HepG2 (cell line): ENCODE measurements around the gene ST6GALNAC4. TPM values are rescaled to one million over a fixed set of nuclear protein-coding genes. Genes with fewer than 3 reads are reported as not detected.

Experiments
- IRF2 ChIP-seq: IDR thresholded peaks from 2 replicates; pipeline ENCODE4 v1.6.1; 2018; ENCODE audit warnings: missing genetic modification reagents, missing compliant biosample characterization
- ISX ChIP-seq: sonication (generic); formaldehyde crosslinking; conservative IDR thresholded peaks from 2 replicates; pipeline ENCODE4 v1.5.0; 2020; ENCODE audit warnings: missing genetic modification reagents
- KAT8 ChIP-seq: IDR thresholded peaks from 2 replicates; pipeline ENCODE4 v1.6.1; 2016; ENCODE audit warnings: missing genetic modification reagents, missing compliant biosample characterization
- MEF2D ChIP-seq: sonication (generic); formaldehyde crosslinking; IDR thresholded peaks from 2 replicates; pipeline ENCODE4 v1.5.1; 2020; ENCODE audit warnings: mild to moderate bottlenecking, missing genetic modification reagents
- PCBP1 ChIP-seq: fragments of 200-400 bp; formaldehyde crosslinking; IDR thresholded peaks from 2 replicates; pipeline ENCODE4 v1.6.1; 2017; ENCODE audit warnings: mild to moderate bottlenecking, low read depth, low read length, borderline replicate concordance
- ZFP37 ChIP-seq: sonication (generic); formaldehyde crosslinking; IDR thresholded peaks from 2 replicates; pipeline ENCODE4 v1.4.0; 2020; ENCODE audit warnings: missing genetic modification reagents, borderline replicate concordance
- ZNF484 ChIP-seq: sonication (generic); formaldehyde crosslinking; IDR thresholded peaks from 2 replicates; pipeline ENCODE4 v1.5.1; 2020; ENCODE audit warnings: mild to moderate bottlenecking, low read depth, missing genetic modification reagents, borderline replicate concordance
- ZNF530 ChIP-seq: sonication (generic); formaldehyde crosslinking; IDR thresholded peaks from 2 replicates; pipeline ENCODE4 v1.5.0; 2020; ENCODE audit warnings: low read depth, mild to moderate bottlenecking, missing genetic modification reagents
- polyA plus RNA-seq, 8 experiments: library from polyadenylated mRNA; depleted of rRNA in 3 of 8; stranded (reverse) in 7 of 8; unstranded in 1 of 8; fragments of >200 nt; fragmentation: Illumina TruSeq in 4 of 8; extraction: Trizol in 4 of 8; gene quantifications; 2 replicates each; pipeline versions ENCODE4 v1.2.1 to v1.2.3, GENCODE V29; 2011 to 2016; ENCODE audit warnings: low read depth in 4 of 8, missing spikeins in 1 of 8, mixed read lengths in 1 of 8; ENCODE audit not compliant: insufficient read depth in 1 of 8
- total RNA-seq, 5 experiments: library from RNA; depleted of rRNA; stranded (reverse); fragments of >200 nt; fragmentation: Illumina TruSeq; extraction: Trizol; gene quantifications; 2 replicates each; pipeline ENCODE4 v1.2.3, GENCODE V29; 2016; ENCODE audit warnings: low read depth in 1 of 5
- TF ChIP-seq, protein P1 (sequence below): sonication (generic); formaldehyde crosslinking; IDR thresholded peaks from 2 replicates; pipeline ENCODE4 v1.5.0; 2020; ENCODE audit warnings: mild to moderate bottlenecking, missing genetic modification reagents, borderline replicate concordance
- TF ChIP-seq, protein P2 (sequence below): sonication (generic); formaldehyde crosslinking; IDR thresholded peaks from 2 replicates; pipeline ENCODE4 v1.5.1; 2020; ENCODE audit warnings: mild to moderate bottlenecking, missing genetic modification reagents, borderline replicate concordance
- TF ChIP-seq, protein P3 (sequence below): sonication (generic); formaldehyde crosslinking; IDR thresholded peaks from 2 replicates; pipeline ENCODE4 v1.5.0; 2020; ENCODE audit warnings: missing genetic modification reagents
- TF ChIP-seq, protein P4 (sequence below): IDR thresholded peaks from 2 replicates; pipeline ENCODE4 v1.6.1; 2016; ENCODE audit warnings: mild to moderate bottlenecking, missing biosample characterization, missing genetic modification reagents
- TF ChIP-seq, protein P5 (sequence below): sonication (generic); formaldehyde crosslinking; conservative IDR thresholded peaks from 2 replicates; pipeline ENCODE4 v1.8.1; 2023; ENCODE audit warnings: missing genetic modification reagents

Gene ST6GALNAC4
- total and polyA plus RNA-seq, 2 of the 13 experiments (the other 11 are each of a cell fraction or from before 2014, with no cell fraction given), result 18.8 to 27.7 TPM

DNA sequence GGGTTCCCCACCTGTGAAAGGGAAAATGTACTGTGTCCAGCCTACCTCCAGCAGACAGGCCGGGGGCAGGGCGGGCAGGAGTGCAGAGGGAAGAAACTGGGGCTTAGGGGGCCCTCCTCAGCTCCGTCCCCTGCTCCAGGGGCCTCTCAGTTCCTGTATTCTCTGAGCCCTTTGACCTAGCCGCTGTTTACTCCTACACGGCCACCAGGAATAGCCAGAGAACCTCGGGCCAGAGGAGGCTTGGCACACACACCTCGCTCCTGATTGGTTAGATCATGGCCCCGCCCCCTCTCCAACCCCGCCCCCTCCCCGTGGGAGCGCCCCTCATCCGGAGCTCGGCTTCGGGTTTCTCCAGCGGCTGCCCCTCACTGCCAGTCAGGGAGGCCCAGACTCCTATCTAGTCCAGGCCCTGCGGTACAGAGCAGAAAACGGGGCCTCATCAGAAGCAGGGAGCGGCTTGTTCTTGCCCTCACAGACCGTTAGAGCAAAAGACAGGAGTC is 19.6 kb downstream of the ST6GALNAC4 start (continued):
- TF ChIP-seq, protein P1, sequence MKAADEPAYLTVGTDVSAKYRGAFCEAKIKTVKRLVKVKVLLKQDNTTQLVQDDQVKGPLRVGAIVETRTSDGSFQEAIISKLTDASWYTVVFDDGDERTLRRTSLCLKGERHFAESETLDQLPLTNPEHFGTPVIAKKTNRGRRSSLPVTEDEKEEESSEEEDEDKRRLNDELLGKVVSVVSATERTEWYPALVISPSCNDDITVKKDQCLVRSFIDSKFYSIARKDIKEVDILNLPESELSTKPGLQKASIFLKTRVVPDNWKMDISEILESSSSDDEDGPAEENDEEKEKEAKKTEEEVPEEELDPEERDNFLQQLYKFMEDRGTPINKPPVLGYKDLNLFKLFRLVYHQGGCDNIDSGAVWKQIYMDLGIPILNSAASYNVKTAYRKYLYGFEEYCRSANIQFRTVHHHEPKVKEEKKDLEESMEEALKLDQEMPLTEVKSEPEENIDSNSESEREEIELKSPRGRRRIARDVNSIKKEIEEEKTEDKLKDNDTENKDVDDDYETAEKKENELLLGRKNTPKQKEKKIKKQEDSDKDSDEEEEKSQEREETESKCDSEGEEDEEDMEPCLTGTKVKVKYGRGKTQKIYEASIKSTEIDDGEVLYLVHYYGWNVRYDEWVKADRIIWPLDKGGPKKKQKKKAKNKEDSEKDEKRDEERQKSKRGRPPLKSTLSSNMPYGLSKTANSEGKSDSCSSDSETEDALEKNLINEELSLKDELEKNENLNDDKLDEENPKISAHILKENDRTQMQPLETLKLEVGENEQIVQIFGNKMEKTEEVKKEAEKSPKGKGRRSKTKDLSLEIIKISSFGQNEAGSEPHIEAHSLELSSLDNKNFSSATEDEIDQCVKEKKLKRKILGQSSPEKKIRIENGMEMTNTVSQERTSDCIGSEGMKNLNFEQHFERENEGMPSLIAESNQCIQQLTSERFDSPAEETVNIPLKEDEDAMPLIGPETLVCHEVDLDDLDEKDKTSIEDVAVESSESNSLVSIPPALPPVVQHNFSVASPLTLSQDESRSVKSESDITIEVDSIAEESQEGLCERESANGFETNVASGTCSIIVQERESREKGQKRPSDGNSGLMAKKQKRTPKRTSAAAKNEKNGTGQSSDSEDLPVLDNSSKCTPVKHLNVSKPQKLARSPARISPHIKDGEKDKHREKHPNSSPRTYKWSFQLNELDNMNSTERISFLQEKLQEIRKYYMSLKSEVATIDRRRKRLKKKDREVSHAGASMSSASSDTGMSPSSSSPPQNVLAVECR (CRISPR knock-in tag), result peak; percentile 56; the same call in 1 of the 2 replicates
- no peak for TF ChIP-seq ZNF530 (CRISPR knock-in tag)
- TF ChIP-seq, protein P2, sequence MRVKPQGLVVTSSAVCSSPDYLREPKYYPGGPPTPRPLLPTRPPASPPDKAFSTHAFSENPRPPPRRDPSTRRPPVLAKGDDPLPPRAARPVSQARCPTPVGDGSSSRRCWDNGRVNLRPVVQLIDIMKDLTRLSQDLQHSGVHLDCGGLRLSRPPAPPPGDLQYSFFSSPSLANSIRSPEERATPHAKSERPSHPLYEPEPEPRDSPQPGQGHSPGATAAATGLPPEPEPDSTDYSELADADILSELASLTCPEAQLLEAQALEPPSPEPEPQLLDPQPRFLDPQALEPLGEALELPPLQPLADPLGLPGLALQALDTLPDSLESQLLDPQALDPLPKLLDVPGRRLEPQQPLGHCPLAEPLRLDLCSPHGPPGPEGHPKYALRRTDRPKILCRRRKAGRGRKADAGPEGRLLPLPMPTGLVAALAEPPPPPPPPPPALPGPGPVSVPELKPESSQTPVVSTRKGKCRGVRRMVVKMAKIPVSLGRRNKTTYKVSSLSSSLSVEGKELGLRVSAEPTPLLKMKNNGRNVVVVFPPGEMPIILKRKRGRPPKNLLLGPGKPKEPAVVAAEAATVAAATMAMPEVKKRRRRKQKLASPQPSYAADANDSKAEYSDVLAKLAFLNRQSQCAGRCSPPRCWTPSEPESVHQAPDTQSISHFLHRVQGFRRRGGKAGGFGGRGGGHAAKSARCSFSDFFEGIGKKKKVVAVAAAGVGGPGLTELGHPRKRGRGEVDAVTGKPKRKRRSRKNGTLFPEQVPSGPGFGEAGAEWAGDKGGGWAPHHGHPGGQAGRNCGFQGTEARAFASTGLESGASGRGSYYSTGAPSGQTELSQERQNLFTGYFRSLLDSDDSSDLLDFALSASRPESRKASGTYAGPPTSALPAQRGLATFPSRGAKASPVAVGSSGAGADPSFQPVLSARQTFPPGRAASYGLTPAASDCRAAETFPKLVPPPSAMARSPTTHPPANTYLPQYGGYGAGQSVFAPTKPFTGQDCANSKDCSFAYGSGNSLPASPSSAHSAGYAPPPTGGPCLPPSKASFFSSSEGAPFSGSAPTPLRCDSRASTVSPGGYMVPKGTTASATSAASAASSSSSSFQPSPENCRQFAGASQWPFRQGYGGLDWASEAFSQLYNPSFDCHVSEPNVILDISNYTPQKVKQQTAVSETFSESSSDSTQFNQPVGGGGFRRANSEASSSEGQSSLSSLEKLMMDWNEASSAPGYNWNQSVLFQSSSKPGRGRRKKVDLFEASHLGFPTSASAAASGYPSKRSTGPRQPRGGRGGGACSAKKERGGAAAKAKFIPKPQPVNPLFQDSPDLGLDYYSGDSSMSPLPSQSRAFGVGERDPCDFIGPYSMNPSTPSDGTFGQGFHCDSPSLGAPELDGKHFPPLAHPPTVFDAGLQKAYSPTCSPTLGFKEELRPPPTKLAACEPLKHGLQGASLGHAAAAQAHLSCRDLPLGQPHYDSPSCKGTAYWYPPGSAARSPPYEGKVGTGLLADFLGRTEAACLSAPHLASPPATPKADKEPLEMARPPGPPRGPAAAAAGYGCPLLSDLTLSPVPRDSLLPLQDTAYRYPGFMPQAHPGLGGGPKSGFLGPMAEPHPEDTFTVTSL (CRISPR knock-in tag), result no peak
- no peak for TF ChIP-seq ZFP37 (CRISPR knock-in tag)
- TF ChIP-seq, protein P3, sequence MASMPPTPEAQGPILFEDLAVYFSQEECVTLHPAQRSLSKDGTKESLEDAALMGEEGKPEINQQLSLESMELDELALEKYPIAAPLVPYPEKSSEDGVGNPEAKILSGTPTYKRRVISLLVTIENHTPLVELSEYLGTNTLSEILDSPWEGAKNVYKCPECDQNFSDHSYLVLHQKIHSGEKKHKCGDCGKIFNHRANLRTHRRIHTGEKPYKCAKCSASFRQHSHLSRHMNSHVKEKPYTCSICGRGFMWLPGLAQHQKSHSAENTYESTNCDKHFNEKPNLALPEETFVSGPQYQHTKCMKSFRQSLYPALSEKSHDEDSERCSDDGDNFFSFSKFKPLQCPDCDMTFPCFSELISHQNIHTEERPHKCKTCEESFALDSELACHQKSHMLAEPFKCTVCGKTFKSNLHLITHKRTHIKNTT (CRISPR knock-in tag), result no peak
- TF ChIP-seq IRF2 (CRISPR knock-in tag), result peak; percentile 54; the same call in 1 of the 2 replicates
- TF ChIP-seq MEF2D, result no peak
- TF ChIP-seq ZNF484, result no peak
- TF ChIP-seq ISX (CRISPR knock-in tag), result no peak
- no peak for TF ChIP-seq KAT8 (CRISPR knock-in tag)
- TF ChIP-seq, protein P4, sequence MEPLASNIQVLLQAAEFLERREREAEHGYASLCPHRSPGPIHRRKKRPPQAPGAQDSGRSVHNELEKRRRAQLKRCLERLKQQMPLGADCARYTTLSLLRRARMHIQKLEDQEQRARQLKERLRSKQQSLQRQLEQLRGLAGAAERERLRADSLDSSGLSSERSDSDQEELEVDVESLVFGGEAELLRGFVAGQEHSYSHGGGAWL (CRISPR knock-in tag), result no peak
- no peak for TF ChIP-seq PCBP1
- TF ChIP-seq, protein P5, sequence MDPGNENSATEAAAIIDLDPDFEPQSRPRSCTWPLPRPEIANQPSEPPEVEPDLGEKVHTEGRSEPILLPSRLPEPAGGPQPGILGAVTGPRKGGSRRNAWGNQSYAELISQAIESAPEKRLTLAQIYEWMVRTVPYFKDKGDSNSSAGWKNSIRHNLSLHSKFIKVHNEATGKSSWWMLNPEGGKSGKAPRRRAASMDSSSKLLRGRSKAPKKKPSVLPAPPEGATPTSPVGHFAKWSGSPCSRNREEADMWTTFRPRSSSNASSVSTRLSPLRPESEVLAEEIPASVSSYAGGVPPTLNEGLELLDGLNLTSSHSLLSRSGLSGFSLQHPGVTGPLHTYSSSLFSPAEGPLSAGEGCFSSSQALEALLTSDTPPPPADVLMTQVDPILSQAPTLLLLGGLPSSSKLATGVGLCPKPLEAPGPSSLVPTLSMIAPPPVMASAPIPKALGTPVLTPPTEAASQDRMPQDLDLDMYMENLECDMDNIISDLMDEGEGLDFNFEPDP, result no peak
